ENCODE measurements around the gene UBE2D2. TPM values are rescaled to one million over a fixed set of nuclear protein-coding genes. Genes with fewer than 3 reads are reported as not detected.
A peak's percentile ranks its signal among the peaks of the same experiment; 100 is the strongest.
"Not testable (repeated sequence)": the region's sequence is repeated elsewhere in the genome, so short reads cannot be mapped to it uniquely, and the experiment has no call there.

Gene UBE2D2
- polyA plus RNA-seq, 4 donors: 140 to 182 (median 155) TPM

DNA sequence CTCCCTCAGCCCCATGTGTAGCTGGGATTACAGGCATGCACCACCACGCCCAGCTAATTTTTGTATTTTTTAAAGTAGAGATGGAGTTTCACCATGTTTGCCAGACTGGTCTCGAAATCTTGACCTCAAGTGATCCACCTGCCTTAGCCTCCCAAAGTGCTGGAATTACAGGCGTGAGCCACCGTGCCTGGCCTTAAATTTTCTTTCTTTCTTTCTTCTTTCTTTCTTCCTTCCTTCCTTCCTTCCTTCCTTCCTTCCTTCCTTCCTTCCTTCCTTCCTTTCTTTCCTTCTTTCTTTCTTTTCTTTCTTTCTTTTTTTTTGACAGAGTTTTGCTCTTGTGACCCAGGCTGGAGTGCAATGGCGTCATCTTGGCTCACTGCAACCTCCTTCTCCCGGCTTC lies 14.5 kb upstream of the UBE2D2 start:
- DNase-seq (ENCODE audit: low read depth in 4 of 4, low spot score in 2 of 4): not testable (repeated sequence)

DNA sequence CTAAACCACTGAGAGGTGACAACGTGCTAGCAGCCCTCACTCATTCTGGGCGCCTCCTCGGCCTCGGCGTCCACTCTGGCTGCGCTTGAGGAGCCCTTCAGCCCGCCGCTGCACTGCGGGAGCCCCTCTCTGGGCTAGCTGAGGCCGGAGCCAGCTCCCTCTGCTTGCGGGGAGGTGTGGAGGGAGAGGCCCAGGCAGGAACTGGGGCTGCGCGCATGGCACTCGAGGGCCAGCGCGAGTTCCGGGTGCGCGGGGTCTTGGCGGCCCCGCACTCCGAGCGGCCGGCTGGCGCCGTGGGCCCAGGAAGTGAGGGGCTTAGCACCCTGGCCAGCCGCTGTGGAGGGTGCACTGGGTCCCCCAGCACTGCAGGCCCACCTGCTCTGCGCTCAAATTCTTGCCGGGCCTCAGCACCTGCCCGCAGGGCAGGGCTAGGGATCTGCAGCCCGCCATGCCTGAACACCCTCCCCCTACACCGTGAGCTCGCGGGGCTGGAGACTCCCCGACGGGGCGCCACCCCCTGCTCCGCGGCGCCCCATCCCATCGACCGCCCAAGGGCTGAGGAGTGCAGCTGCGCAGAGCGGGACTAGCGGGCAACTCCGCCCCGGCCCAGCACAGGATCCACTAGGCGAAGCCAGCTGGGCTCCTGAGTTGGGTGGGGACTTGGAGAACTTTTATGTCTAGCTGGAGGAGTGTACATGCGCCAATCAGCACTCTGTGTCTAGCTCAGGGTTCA lies 11.8 kb upstream of the UBE2D2 start:
- DNase-seq (ENCODE audit: low read depth in 4 of 4, low spot score in 2 of 4): no peak

DNA sequence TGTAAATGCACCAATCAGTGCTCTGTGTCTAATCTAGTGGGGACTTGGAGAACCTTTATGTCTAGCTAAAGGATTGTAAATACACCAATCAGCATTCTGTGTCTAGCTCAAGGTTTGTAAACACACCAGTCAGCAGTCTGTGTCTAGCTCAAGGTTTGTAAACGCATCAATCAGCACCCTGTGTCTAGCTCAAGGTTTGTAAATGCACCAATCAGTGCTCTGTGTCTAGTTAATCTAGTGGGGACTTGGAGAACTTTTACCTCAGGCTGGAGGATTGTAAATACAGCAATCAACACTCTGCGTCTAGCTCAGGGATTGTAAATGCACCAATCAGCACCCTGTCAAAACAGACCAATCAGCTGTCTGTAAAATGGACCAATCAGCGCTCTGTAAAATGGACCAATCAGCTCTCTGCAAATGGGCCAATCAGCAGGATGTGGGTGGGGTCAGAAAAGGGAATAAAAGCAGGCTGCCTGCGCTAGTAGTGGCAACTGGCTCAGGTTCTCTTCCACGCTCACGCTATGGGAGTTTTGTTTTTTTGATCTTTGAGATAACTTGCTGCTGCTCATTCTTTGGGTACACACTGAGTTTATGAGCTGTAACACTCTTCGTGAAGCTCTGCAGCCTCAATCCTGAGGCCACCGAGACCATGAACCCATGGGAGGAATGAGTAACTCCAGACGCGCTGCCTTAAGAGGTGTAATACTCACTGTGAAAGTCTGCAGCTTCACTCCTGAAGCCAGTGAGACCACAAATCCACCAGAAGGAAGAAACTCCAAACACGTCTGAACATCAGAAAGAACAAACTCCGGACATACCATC lies 10.9 kb upstream of the UBE2D2 start:
- DNase-seq (ENCODE audit: low read depth in 4 of 4, low spot score in 2 of 4): not testable (repeated sequence)

DNA sequence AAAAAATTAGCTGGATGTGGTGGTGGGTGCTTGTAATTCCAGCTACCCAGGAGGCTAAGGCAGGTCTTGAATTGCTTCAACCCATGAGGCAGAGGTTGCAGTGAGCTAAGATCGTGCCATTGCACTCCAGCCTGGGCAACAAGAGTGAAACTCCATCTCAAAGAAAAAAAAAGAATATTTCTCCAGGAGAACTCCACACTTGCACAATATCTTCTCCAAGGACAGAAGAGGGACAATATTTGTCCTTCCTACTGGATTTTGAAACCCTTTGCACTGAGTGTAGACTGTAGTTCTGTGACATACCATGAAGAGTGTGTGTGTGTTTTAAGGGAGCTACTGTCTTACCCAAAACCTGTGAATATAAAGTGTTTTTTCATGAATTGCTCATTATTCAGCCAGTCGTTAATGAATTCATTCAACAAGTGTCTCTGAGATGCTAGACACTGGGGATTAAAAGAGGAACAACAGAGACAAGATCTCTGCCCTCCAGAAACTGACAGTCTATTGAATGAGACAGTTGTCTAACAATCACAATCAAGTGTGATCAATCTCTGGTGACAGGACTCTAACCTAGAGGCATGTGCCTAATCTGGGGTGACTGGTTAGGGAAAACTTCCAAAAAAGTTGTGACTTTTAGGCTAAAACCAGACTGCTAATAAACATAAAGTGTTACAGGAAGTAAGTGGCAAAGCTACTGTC lies 9.8 kb upstream of the UBE2D2 start:
- DNase-seq (ENCODE audit: low read depth in 4 of 4, low spot score in 2 of 4): no peak

DNA sequence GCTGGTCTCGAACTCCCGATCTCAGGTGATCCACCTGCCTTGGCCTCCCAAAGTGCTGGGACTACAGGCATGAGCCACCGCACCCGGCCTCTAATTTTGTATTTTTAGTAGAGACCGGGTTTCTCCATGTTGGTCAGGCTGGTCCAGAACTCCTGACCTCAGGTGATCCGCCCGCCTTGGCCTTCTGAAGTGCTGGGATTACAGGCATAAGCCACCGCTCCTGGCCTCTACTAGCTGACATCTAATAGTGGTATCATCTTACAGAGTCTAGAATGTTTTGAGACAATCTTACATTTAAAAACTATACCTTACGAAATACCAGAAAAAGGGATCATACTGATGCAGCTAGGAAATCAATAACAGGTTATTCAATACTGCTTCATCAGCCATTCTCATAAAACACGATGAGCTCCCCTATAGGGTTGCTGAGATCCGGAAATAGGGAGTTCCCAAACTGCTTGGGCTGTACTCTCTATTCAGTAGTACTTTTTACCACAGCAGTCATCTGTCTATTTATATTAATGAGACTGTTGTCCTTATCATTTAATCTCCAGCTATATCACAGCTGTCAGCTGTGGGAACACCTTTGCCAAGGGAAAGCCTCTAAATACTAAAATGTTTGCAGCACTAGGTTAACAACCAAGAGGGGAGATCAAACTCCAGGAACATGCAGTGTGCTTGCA lies 8.1 kb upstream of the UBE2D2 start:
- no peak for DNase-seq (ENCODE audit: low read depth in 4 of 4, low spot score in 2 of 4)

DNA sequence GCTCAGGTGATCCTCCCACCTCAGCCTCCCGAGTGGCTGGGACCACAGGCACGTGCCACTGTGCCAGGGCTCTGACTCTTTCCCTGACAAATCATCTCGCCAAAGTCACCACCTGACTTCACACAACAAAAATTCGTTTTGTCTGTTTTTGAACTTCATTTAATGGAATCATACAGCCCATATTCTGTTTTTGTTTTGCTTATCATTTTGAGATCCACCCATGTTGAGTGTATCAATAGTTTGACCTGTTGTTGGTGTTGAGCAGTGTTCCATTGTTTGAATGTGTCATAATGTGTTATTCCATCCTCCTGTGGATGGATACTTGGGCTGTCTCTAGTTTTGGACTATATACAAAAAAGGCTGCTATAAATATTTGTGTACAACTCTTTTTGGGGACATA lies 6.9 kb upstream of the UBE2D2 start:
- DNase-seq (ENCODE audit: low read depth in 4 of 4, low spot score in 2 of 4): no peak

DNA sequence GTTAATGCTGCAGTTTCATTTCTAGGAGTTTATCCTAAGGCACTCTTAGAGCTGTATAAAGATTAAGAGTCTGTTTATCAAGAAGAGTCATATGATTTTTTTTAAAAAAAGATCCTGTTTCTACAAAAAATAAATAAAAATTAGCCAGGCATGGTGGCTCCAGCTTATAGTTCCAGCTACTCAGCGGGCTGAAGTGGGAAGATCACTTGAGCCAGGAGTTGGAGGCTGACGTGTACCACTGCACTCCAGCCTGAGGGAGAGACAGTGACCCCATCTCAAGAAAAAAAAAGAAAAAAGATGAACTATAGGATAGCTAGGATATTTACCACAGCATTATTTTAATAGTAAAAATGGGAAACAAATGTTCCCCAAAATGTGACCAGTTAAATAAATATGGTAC lies 3.3 kb upstream of the UBE2D2 start:
- no peak for DNase-seq (ENCODE audit: low read depth in 4 of 4, low spot score in 2 of 4)

DNA sequence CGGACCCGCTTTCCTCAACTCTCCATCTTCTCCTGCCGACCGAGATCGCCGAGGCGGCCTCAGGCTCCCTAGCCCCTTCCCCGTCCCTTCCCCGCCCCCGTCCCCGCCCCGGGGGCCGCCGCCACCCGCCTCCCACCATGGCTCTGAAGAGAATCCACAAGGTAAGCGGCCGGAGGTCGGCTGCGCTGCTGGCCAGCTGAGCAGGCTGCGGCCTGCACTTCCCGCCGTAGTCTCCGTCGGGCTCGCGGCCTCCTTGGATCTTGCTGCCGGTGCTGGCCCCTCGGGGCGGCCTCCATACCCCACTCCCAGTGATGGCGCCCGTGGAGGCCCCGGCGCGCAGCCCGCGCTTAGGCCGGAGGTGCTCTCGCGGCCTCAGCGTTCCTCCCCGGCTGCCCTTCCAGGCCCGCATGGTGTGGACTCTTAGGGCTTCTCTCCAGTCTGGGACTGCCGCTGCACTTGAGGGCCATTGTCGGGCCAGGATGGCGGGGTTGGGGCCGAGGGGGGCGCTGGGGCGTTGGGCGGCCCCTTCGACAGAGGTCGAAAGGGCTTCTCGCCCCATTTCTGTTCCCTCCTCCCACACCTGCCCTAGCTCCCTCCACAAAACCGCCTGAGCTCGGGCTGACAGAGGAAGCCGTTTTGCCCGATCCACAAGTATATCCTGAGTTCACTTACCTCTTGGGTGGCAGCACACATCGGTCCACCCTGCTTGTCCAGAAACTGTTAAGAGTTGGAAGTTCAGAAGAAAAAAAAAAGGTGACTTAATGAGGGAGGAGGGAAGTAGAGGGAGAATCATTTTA lies 714 bp downstream of the UBE2D2 start:
- peak in 2 of 4 donors; percentile 28 to 45 for DNase-seq (ENCODE audit: low read depth in 4 of 4, low spot score in 2 of 4)

DNA sequence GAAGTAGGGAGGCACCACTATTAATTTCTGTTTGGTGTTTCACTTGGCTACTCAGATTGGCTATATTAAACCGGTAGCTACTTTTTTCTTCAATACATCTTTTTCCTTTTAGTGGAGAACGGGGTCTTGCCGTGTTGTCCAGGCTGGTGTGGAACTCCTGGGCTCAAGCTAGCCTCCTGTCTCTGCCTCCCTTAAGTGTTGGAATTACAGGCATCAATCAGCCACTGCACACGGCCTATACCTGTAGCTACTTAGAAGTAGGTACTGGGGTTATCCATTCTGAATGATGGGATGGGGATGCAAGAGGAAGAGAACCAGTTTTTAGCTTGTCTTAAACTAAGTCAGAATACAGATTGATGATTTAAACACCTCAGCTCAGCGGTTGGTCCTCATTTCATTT lies 1.7 kb downstream of the UBE2D2 start:
- no peak for DNase-seq (ENCODE audit: low read depth in 4 of 4, low spot score in 2 of 4)

DNA sequence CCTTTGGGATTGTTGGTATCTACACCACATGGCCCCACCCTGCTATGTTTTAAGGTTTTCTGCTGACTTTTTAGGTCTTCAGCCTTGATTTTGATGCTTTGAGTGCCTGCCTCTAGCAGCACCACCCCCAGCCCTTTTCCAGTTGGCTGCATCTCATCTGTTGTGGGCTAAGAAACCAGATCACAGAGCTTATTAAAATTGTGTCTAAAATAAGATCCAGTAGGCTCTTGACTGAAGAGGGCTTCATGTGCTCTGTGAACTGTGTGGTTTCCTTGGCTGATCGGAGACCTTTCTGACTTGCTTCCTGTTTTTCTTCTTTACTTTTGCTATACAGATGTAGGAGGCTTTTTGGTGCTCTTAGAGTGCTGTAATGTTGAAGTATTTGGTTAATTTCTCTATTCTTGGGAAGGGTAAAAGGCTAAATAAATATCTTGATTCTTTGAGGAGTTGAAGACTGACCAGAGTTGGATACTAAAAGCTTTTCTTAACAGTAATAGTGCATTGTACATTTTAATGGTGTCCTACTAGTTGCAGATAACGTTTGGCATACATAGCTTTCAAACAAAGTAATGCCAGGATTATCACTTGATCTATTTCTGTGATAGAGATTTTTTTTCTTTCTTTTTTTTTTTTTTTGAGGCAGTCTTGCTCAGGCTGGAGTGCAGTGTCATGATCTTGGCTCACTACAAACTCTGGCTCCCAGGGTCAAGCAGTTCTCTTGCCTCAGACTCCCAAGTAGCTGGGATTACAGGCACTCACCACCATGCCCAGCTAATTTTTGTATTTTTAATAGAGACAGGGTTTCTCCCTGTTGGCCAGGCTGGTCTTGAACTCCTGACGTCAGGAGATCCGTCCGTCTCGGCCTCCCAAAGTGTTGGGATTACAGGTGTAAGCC lies 4.5 kb downstream of the UBE2D2 start:
- DNase-seq (ENCODE audit: low read depth in 4 of 4, low spot score in 2 of 4): no peak

DNA sequence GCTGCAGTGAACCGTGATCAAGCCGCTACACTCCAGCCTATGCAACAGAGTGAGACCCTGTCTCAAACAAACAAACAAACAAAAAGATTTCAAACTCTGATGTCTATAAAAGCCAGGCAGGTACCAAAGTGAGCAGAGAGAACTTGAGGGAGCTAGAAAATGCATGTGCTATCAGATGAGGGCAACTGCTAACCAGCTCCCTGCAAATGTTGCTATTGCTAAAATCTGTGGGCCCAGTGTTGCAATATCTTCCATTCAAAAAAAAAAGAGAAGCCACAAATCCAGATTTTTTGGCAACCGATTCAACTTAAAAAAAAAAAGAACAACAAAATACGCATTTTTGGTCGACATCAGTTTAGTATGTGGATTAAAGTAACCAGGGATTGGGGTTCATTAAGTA lies 5.5 kb downstream of the UBE2D2 start:
- no peak for DNase-seq (ENCODE audit: low read depth in 4 of 4, low spot score in 2 of 4)

DNA sequence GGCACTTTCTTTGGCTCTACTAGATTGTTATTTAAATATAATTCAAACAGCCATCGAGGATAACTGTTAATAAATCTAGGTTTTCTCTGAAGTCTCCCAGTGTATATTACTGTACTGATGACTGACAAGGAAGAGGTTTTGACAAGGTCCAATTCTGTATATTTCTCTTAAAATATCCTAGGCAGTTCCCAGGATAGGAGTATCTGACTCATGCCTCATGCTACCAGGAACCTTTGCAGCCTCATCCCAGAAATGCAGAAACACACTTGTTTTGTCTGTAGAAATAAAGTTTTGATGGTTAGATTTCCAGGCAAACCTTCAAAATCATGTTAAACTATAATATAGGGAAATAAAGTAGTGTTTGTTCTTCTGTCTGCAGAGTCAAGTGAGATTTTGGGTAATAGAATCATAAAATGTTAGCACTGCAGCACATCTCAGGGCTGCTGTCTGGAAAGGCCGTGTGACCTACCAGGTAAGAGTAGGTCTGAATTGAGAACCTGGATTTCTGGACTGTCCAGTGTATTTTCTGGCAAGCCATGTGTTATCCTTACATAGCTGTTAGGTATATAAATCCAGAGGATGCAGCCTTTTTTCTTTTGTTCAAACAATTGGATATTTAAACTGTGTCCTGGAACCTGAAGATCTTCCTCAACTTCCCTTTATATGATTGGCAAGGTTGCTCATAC lies 8.3 kb downstream of the UBE2D2 start:
- no peak for DNase-seq (ENCODE audit: low read depth in 4 of 4, low spot score in 2 of 4)

DNA sequence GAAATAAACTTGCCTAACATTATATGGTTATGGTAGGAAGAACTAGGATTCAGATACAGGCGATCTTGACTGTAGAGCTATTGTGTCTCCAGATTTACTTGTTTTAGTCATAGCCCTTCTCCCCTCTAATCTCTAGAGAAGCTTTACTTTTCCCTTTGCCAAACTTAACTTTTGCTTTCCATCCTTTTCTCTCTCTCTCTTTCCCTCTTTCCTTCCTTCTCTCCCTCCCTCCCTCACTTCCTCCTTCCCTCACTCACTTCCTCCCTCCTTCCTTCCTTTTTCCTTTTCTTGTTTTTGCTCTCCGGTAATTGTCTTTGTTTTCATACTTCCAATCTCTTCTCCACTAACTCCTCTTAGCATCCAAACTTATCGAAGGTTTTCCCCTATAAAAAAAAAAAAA lies 10.4 kb downstream of the UBE2D2 start:
- DNase-seq (ENCODE audit: low read depth in 4 of 4, low spot score in 2 of 4): no peak

DNA sequence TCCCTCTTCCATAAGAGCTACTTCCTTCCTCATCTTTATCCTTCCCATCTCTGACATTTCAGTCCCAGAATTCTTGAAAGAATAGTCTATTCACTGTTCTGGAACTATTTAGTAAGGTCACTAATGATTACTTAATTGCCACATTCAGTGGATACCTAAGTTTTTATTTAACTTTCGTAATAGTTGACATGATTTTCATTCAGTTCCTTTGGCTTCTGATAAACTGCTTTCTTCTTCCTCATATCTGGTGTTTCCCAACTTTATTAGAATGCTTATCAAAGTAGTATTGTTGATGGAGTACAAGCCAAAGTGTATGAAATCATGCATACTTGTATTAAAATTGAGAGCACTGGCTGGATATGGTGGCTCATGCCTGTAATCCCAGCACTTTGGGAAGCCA lies 10.8 kb downstream of the UBE2D2 start:
- no peak for DNase-seq (ENCODE audit: low read depth in 4 of 4, low spot score in 2 of 4)

DNA sequence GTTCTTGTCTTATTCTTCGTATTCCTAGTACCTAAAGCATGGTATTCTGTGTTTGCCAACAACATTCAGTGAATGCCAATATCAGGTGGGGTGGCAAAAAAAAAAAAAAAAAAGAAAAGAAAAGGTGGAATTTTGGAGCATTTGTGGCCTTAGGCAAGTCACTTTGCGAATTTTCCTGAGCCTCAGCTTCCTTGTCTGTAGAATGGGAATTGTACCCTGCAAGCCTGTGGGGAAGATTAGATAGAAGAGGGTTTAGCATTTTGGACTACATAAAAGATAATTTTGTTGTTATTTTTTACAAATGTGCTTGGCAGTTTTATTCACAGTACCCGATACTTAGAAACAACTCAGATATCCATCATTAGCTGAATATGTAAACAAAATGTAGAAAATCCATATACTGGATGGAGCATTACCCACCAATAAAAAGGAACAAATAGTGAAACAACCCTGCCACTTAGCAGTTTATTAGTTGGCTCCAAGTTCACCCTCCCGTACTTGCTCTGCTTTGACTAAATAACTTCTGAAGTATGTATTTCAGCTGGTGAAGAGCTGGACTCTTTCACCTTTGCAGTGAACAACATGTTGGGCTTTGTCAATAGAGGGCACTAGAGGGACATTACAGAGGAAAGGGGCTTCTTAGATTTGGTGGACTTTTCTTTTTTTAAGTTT lies 13.6 kb downstream of the UBE2D2 start:
- DNase-seq (ENCODE audit: low read depth in 4 of 4, low spot score in 2 of 4): peak in 1 of 4 donors; percentile 33

DNA sequence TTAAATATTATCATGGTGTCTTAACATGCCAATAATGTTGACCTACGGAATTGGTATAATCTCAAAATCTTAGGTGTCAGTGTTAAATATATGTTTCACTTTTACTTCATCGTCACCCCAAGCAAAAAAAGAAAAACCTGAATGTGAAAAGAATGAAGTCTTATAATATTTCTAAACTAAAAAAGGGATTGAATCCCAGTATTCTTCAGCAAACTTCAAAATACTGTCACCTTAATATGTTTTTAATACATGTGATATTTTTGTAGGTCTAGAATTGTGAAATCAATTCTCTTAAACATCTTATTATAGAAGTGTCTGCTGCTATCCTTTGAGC lies 14.1 kb downstream of the UBE2D2 start:
- no peak for DNase-seq (ENCODE audit: low read depth in 4 of 4, low spot score in 2 of 4)

DNA sequence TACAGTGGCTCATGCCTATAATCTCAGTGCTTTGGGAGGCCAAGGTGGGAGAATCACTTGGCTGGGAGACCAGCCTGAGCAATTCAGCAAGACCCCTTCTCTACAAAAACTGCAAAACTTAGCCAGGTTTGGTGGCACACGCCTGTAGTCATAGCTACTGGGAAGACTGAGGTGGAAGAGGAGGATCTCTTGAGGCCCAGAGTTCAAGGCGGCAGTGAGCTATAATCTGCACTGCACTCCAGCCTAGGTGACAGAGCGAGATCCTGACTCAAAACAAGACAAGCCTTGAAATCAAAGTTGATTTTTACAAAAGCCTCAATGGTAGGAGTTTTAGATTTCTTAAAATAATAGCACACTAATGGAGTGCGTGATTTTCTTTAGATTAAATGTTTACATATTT lies 14.6 kb downstream of the UBE2D2 start:
- no peak for DNase-seq (ENCODE audit: low read depth in 4 of 4, low spot score in 2 of 4)

DNA sequence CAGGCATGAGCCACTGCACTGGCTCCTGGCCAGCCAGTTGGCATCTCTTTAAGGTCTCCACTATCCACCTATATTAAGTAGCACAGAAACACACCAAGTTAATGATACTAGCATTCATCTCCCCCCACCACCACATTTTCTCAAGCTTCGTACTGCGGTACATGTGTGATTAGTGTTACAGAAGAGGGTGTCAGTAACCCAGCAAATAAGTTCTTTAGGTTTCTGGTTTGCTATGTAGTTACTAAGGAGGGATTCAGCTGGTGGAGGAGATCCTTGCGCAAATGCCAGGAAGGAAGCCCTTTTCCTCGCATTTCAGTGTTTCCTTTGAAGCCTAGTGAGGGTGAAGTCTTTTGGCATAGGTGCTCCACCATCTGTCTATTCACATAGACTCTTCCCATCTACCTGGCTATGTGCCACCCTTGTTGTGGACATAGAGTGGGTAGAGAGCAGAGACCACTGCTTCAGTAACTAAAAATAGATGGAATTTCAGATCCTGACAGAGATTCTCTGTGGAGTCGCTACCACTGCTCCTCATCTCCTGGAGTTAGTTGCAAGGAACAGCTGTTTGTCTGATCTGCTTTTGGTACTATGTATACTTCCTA lies 16.7 kb downstream of the UBE2D2 start:
- DNase-seq (ENCODE audit: low read depth in 4 of 4, low spot score in 2 of 4): no peak

All from left renal cortex interstitium (tissue), 4 donors.